Stimulated activated naive CD8-positive, alpha-beta T cell treated with anti-CD3 and anti-CD28 coated beads, Interleukin-15, amount 100 ng/mL, for 72 hours (primary cell): ENCODE results near the gene A2M.

Experiments
- ATAC-seq: fragments of 150-1000 bp; cut with Tn5 transposase; 2 replicates; pipeline ENCODE4 v1.10.0; 2021; ENCODE audit warnings: mild to moderate bottlenecking, moderate library complexity
- DNase-seq, 2 donors: peaks; one replicate each; pipeline ENCODE4 v3.0.0; 2021 to 2022
- H3K27ac Mint-ChIP-seq, 2 donors: one replicate each; pipeline ENCODE4 v1.8.0; 2022; ENCODE audit warnings: mild to moderate bottlenecking in 2 of 2, mixed read lengths in 2 of 2, moderate library complexity in 2 of 2
- H3K27me3 Mint-ChIP-seq: one replicate; pipeline ENCODE4 v1.8.0; 2022; ENCODE audit warnings: mixed read lengths
- H3K4me1 Mint-ChIP-seq: one replicate; pipeline ENCODE4 v1.8.0; 2022; ENCODE audit warnings: mild to moderate bottlenecking, mixed read lengths
- H3K4me3 Mint-ChIP-seq, 2 donors: one replicate each; pipeline ENCODE4 v1.8.0; 2022; ENCODE audit warnings: mild to moderate bottlenecking in 2 of 2, mixed read lengths in 2 of 2, moderate library complexity in 1 of 2
- H3K9me3 Mint-ChIP-seq, 2 donors: one replicate each; pipeline ENCODE4 v1.8.0; 2022; ENCODE audit warnings: mixed read lengths in 2 of 2

A2M gene

DNA sequence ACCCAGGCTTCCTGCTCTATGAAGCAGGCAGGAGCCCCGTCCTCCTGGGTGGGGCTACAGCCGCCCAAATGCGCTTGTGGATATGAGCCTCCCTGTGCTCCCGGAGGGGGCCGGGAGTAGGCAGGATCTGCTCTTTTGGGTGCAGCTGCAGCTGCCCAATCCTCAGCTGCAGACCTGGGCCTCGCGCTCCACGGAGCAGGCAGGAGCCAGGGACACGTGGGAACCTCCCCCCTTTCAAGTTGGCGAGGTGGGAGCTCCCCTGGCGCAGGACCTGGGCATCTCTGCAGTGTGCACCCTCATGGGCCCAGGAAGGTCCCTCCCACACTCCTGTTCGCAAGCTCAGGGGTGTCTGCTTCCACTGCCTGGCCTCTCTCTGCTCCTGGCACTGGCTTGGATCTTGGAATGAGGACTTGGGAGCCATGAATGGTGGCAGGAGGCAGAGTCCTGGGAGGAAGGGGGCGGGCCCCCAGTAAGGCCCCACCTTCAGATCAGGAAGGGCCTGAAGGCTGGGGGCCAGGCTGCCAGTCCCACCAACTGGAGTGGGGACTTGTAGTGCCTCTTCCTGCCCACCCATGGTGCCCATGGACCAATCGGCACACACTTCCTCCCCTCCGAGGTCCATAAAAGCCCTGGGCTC is 65.1 kb downstream of the A2M start:
- DNase-seq (no peak), ATAC-seq (no peak)
- Mint-ChIP-seq H3K9me3 (peaks cover 0 to 2% of the 10 kb centered on the region in 2 donors), H3K4me3 (no peak overlapping the region), H3K27me3 (no peaks in the 10 kb centered on the region), H3K4me1 (peaks cover 17% of the 10 kb centered on the region), H3K27ac (no peak overlapping the region)

GRCh38 chr12:9049520-9050133 is 66.1 kb downstream of the A2M start:
- DNase-seq (peak in 1 of 2 donors; percentile 25), ATAC-seq (peak; percentile 64)
- peaks cover 0 to 8% of the 10 kb centered on the region in 2 donors for H3K9me3 Mint-ChIP-seq
- H3K4me1 Mint-ChIP-seq = peaks cover 18% of the 10 kb centered on the region
- no peak overlapping the region for H3K27ac Mint-ChIP-seq
- H3K27me3 Mint-ChIP-seq = no peaks in the 10 kb centered on the region
- H3K4me3 Mint-ChIP-seq = no peak overlapping the region

GRCh38 chr12:9048930-9049329 is 66.8 kb downstream of the A2M start:
- no peaks in the 10 kb centered on the region for H3K27me3 Mint-ChIP-seq
- H3K4me1 Mint-ChIP-seq = peaks cover 18% of the 10 kb centered on the region
- ATAC-seq (no peak), DNase-seq (no peak)
- no peak overlapping the region for H3K27ac Mint-ChIP-seq
- no peak overlapping the region for H3K4me3 Mint-ChIP-seq
- H3K9me3 Mint-ChIP-seq = peaks cover 0 to 8% of the 10 kb centered on the region in 2 donors

GRCh38 chr12:9047105-9047504 is 68.6 kb downstream of the A2M start:
- H3K9me3 Mint-ChIP-seq = peaks cover 0 to 8% of the 10 kb centered on the region in 2 donors
- DNase-seq (no peak), ATAC-seq (no peak)
- no peaks in the 10 kb centered on the region for H3K27me3 Mint-ChIP-seq
- H3K4me1 Mint-ChIP-seq = peaks cover 18% of the 10 kb centered on the region
- no peak overlapping the region for H3K27ac Mint-ChIP-seq
- H3K4me3 Mint-ChIP-seq = no peak overlapping the region

DNA sequence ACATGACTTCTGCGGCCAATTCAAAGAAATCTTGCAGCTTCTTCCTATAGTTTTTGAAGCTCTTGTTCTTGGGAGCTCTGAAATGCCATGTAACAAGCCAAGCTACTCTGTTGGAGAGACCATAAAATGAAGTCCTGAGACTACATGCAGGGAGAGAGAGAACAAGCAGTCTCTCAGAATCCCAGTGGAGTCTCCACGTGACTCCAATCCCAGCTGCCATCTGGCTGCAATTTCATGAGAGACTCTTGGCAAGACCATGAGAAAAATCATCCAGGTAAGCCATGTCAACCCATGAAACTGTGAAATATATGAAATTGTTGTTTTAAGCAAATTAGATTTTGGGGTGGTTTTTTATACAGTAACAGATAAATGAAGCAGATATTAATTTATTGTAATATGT is 72.0 kb downstream of the A2M start:
- no peaks in the 10 kb centered on the region for H3K27me3 Mint-ChIP-seq
- ATAC-seq (no peak), DNase-seq (no peak)
- peaks cover 33% of the 10 kb centered on the region for H3K4me1 Mint-ChIP-seq
- no peak overlapping the region for H3K27ac Mint-ChIP-seq
- no peak overlapping the region for H3K4me3 Mint-ChIP-seq
- peaks cover 0 to 8% of the 10 kb centered on the region in 2 donors for H3K9me3 Mint-ChIP-seq

- Mint-ChIP-seq H3K4me3 (no peak overlapping the region), H3K27me3 (no peaks in the 10 kb centered on the region), H3K4me1 (peaks cover 40% of the 10 kb centered on the region), H3K27ac (no peak overlapping the region), H3K9me3 (peaks cover 0 to 8% of the 10 kb centered on the region in 2 donors)
- DNase-seq = no peak
- no peak for ATAC-seq
These were observed 74.4 kb downstream of the A2M start for GRCh38 chr12:9041321-9041720.

- DNase-seq (no peak), ATAC-seq (no peak)
- Mint-ChIP-seq H3K27me3 (no peaks in the 10 kb centered on the region), H3K4me1 (peaks cover 40% of the 10 kb centered on the region), H3K27ac (no peak overlapping the region), H3K9me3 (peaks cover 0 to 6% of the 10 kb centered on the region in 2 donors), H3K4me3 (no peak overlapping the region)
These were observed 75.1 kb downstream of the A2M start for GRCh38 chr12:9040484-9041186.

DNA sequence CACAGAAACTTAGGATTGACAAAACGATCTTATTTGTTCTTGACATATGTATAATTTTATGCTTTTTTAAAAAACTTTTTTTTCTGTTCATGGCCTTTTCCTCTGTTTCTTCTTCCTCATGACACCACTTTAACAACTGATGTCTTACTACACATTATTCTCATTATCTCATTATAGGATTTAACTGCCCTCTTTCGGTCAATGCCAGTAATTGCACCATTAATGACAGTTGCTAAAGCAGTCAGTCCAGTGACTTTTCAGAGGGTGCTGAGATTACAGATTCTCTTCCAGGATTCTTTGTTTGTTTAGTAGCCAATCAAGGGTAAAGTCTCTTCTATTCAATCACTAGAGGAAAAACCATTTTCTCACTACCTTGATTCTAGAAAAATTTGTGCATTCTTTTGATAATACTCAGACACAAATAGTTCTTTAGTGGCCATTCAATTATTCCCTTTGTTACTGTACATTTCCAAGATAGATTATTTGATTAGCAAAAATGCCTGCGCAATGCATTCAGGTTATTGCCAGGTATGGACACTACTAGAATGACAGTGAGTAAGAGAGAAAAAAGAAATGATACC is 76.2 kb downstream of the A2M start:
- Mint-ChIP-seq H3K27me3 (no peaks in the 10 kb centered on the region), H3K27ac (no peak overlapping the region), H3K9me3 (no peaks in the 10 kb centered on the region), H3K4me1 (peaks cover 40% of the 10 kb centered on the region), H3K4me3 (no peak overlapping the region)
- peak; percentile 72 for ATAC-seq
- DNase-seq = no peak

DNA sequence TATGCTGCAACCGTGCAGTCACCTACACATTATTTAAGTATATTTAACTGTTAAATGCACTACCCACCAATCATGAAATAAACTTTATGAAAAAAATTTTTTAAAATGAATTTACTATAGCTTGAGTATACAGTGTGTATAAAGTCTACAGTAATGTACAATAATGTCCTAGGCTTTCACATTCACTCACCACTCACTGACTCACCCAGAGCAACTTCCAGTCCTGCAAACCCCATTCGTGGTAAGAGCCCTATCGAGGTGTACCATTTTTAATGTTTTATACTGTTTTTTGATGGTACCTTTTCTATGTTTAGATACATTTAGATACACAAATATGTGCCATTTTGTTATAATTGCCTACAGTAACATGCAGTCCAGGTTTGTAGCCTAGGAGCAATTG is 78.3 kb downstream of the A2M start:
- Mint-ChIP-seq H3K27ac (no peak overlapping the region), H3K9me3 (no peaks in the 10 kb centered on the region), H3K4me3 (no peak overlapping the region), H3K4me1 (peaks cover 54% of the 10 kb centered on the region), H3K27me3 (no peaks in the 10 kb centered on the region)
- peak; percentile 49 for ATAC-seq
- no peak for DNase-seq

- peaks cover 55% of the 10 kb centered on the region for H3K4me1 Mint-ChIP-seq
- H3K27ac Mint-ChIP-seq = no peak overlapping the region
These were observed 79.5 kb downstream of the A2M start for GRCh38 chr12:9036227-9036626.

DNA sequence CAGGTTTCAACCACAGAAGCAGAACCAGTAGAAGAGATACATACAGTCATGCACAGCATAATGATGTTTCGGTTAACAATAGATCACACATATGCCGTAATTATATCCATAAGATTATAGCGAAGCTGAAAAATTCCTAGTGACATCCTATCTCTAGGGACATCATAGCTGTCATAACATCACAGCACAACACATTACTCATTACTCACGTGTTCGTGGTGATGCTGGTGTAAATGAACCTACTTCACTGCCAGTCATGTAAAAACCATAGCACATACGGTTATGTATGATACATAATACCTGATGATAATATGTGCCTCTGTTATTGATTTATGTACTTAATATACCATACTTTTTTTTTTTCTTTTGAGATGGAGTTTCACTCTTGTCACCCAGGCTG is 81.6 kb downstream of the A2M start:
- ATAC-seq (peak; percentile 80), DNase-seq (no peak)
- Mint-ChIP-seq H3K4me3 (no peak overlapping the region), H3K4me1 (peaks cover 47% of the 10 kb centered on the region), H3K27ac (no peak overlapping the region), H3K9me3 (no peaks in the 10 kb centered on the region), H3K27me3 (no peaks in the 10 kb centered on the region)

More at GRCh38 chr12:9036227-9036626, 79.5 kb downstream of the A2M start:
- no peak overlapping the region for H3K4me3 Mint-ChIP-seq
- no peaks in the 10 kb centered on the region for H3K9me3 Mint-ChIP-seq
- no peaks in the 10 kb centered on the region for H3K27me3 Mint-ChIP-seq
- no peak for ATAC-seq
- no peak for DNase-seq

DNA sequence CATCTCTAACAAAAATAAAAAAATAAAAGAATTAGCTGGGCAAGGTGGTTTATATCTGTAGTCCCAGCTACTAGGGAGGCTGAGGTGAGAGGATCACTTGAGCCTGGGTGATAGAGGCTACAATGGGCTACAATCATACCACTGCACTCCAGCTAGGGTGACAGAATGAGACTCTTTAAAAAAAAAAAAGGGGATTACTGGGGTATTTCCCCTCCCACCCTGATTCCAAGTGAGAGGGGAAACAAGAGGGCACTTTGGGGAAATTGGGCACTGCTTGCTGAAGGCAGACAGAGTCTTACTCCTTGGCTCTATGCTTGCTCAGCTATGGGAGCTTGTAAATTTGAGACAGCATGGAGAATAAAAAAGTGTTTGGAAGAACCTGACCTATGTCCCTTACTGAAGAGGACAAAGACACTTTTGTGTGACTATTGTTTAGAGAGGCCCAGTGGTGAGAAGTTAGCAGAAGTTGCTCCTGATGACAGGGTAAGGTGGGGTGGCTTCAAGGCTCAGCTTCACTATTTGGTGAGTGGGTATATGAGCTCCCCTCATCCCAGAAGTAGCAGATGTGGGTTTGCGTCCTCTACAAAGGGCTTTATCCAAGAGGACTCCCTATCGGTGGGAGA is 82.3 kb downstream of the A2M start:
- no peaks in the 10 kb centered on the region for H3K27me3 Mint-ChIP-seq
- no peak for DNase-seq
- no peaks in the 10 kb centered on the region for H3K9me3 Mint-ChIP-seq
- ATAC-seq = peak; percentile 66
- H3K4me3 Mint-ChIP-seq = peak overlapping the region in 1 of 2 donors; percentile 17
- peak overlapping the region in 1 of 2 donors; percentile 35 for H3K27ac Mint-ChIP-seq
- H3K4me1 Mint-ChIP-seq = peaks cover 47% of the 10 kb centered on the region

DNA sequence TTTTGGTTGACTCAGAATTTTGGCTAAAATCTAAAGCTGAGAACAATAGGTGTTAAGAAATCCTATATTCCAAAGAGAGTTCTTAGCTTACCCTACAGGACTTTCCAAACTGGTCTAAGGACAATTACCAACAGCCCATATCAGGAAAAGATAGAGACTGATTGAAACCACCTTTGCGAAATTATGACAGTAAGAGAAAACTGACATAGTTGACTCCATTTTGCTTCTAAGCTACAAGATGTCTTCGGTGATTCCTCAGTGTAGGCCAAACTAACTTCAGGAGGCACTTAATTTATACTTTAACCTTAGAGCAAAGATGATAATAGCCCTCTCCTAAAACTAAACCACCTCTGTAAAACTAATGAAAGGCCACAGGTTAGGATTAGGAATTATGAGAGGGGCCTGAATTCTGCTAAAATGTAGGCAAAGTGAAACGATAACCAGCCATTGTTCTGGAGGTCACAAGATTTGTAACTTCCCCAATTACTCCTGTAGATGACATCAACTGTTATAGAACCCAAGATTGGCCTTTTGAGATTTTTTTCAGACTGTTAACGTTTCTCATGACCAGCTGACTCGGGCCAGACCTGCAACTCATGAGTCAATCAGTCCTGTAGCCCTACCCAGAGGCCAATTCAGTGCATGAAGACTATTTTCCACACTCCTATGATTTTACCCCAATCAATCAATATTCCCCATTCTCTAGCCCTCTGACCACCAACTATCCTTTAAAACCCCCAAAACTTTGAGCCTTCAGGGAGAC is 83.3 kb downstream of the A2M start:
- Mint-ChIP-seq H3K27ac (no peak overlapping the region), H3K27me3 (no peaks in the 10 kb centered on the region), H3K4me3 (no peak overlapping the region), H3K9me3 (no peaks in the 10 kb centered on the region), H3K4me1 (peaks cover 53% of the 10 kb centered on the region)
- ATAC-seq (peak; percentile 33), DNase-seq (no peak)

DNA sequence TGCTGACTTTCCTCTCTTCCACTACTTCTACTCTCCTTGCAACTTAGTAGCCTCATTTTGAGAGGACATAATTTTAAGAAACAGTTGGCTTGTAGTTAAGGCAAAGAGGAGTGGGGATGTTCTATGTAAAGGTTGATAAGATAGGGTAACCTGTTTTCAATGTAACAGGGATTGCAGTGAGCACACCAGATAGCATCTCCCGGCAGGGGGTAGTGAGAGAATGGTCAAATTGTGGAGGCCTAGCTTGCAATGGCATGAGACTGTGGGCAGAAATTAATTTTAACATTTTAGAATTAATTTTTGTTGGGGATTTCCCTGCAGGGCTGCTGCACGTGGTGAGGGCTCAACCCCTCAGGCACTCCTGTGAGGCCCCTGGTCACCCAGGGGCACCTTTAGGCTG is 84.9 kb downstream of the A2M start:
- Mint-ChIP-seq H3K4me1 (peaks cover 45% of the 10 kb centered on the region), H3K4me3 (no peak overlapping the region), H3K27me3 (no peaks in the 10 kb centered on the region), H3K27ac (peak overlapping the region in 1 of 2 donors; percentile 77), H3K9me3 (no peaks in the 10 kb centered on the region)
- ATAC-seq = no peak
- no peak for DNase-seq
